NCI-H345 treated with DMSO at 0.1 percent for 48 hours (cell line): ENCODE results near the gene MYEOV.

Experiments used
- DNase-seq: peaks from one replicate; lab custom pipeline; 2025; ENCODE audit not compliant: unreplicated experiment; lab: John Stamatoyannopoulos, UW

Gene MYEOV

GRCh38 chr11:69286374-69287371, 7.3 kb upstream of the MYEOV start:
- DNase-seq, result no peak

GRCh38 chr11:69287968-69288882, 5.7 kb upstream of the MYEOV start:
- DNase-seq, result no peak

GRCh38 chr11:69288883-69289242, 5.1 kb upstream of the MYEOV start:
- no peak for DNase-seq

DNA sequence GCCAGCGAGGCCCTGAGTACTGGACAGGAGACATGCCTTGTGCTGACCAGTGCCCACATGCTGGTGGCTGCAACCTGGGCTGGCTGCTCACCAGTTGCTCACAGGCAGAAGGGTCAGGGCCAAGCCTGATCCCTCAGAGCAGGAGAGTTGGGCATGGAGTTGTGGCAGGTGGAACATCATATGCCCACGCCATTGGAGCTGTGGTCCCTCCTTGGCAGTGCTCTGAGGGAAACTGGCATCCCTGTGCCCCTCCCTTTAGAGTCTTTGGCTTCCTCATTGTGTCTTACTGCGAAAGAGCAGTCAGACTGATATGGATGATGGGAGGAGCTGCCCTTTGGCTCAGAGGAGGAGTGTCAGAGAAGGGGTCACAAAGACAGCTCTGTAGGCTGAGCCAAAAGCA, 3.1 kb upstream of the MYEOV start:
- no peak for DNase-seq

- DNase-seq, result no peak
Observed at GRCh38 chr11:69291459-69292110, 2.4 kb upstream of the MYEOV start.

DNA sequence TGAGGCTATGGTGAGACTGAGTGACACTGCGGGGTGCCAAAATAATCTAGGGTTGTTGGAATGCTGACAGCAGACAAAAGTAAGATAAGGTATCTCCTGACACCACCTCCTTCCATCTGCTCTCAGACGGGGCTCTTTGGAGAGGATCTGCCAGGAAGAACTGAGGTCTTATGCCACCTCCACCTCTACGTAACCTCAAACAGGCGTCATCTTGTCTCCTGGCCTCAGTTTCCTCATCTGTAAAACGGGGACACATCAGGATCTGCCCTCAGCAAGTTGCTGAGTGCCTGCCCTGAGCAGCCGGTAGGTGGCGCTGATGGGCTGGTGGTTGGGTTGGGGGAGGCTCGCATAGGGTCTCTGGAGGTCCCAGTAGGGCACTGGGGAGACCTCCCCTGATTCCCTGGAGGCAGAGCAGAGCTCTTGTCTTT, 1.7 kb upstream of the MYEOV start:
- DNase-seq, result no peak

GRCh38 chr11:69293087-69293486, 868 bp upstream of the MYEOV start:
- no peak for DNase-seq

GRCh38 chr11:69294571-69295078, 670 bp downstream of the MYEOV start:
- DNase-seq, result no peak

- no peak for DNase-seq
Observed at GRCh38 chr11:69295079-69295994, 1.4 kb downstream of the MYEOV start.

GRCh38 chr11:69295995-69296889, 2.3 kb downstream of the MYEOV start:
- no peak for DNase-seq

GRCh38 chr11:69296890-69297786, 3.2 kb downstream of the MYEOV start:
- no peak for DNase-seq

DNA sequence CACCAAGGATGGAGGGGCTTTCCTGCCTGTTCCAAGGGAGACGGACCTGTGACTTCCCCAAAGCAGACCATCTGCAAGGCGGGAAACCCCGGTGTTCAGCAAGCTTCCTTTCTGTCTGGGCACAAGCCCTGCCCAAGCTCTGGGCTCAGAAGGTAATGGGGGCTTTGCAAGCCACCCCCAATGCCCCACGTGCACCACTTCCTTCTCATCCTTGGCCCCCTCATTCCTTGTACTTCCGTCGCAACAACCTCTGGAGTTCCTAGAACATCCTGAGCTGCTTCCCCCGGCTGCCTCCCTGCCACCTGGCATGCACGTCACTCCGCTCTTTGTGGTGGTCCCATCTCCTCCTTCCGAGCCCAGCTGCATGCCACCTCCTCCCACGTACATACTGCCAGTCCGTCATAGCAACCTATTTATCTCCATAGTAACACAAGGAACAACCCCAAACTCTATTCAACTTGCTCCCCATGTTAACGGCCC, 3.9 kb downstream of the MYEOV start:
- no peak for DNase-seq

- DNase-seq, result no peak
Observed at GRCh38 chr11:69298267-69299022, 4.5 kb downstream of the MYEOV start.

DNA sequence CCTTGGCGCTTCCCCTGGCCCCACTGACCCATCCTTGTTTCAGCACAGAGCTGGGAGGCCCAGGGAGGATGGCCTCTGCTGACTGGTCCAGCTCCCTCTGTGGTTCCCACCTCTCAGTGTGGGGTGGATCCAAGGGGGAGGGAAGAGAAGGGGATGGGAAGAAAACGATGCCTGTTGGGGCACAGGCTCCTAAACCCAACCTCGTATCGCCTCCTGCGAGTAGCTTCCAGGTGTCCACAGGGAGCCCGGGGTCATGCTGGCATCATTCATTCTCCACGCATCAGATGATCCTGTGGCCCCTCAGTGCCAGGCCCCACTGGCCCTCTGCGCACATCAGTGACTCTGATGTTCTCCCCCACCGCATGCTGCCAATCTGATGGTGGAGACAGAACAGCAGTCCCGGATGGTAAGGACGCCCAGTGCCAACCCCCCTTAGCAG, 5.1 kb downstream of the MYEOV start:
- no peak for DNase-seq

- DNase-seq, result no peak
Observed at GRCh38 chr11:69299572-69299971, 5.6 kb downstream of the MYEOV start.

DNA sequence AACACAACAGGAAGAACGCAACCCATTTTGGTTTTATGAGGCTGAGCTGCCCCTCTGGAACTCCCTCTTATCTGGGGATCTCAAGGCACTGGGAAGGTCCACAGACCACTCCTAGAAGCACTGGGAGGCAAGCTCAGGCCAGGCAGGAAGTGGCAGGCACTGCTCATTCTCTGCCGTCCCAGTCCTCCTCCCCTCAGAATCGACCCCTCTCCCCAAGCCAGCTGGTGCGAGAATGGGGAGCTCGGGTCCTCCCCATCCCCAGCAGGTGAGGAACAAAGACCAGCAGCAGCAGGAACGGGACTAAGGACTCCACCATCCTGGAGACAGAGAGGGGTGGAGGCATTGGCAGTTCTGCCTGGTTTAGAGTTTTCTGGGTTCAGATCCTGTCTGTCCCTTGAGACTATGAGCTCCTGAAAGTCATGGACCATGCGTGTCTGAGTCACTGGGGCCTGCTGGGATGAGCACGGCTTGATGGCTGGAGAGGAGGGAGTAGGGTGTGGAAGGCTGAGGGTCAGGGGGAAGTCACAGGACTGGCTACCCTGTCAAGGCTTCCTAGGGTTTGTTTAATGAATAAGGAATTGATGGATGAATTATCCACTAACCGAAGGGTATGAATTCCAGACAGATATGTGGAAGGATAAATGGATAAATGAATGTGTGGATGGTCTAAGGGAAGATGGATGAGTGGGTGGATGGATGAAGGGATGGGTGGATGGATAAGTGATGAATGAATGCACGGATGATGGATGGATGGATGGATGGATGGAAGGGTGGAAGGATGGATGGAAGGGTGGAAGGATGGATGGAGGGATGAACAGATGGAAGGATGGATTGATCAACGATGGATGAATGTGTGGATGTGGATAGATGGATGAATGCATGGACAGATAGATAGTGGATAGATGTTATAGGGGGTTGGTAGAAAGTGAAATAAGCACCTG, 6.4 kb downstream of the MYEOV start:
- no peak for DNase-seq
